RCC 7860 (cell line): ENCODE data around the gene LCN15.

Experiments
- DNase-seq: peaks from one replicate; pipeline ENCODE4 v3.0.0-alpha.2; 2015; ENCODE audit warnings: low spot score
- FAIRE-seq: peaks from 2 replicates; lab custom pipeline; 2012; peaks lifted over from hg19 to GRCh38; lab: Jason Lieb, UNC

LCN15 gene

GRCh38 chr9:136742591-136743391 lies 21.5 kb downstream of the LCN15 start, which contains the start of gene LCN10:
LCN10 (minus strand) TSS chr9:136742940; CDS start chr9:136742903, 37 bp downstream.
- FAIRE-seq (no peak), DNase-seq (no peak)

DNA sequence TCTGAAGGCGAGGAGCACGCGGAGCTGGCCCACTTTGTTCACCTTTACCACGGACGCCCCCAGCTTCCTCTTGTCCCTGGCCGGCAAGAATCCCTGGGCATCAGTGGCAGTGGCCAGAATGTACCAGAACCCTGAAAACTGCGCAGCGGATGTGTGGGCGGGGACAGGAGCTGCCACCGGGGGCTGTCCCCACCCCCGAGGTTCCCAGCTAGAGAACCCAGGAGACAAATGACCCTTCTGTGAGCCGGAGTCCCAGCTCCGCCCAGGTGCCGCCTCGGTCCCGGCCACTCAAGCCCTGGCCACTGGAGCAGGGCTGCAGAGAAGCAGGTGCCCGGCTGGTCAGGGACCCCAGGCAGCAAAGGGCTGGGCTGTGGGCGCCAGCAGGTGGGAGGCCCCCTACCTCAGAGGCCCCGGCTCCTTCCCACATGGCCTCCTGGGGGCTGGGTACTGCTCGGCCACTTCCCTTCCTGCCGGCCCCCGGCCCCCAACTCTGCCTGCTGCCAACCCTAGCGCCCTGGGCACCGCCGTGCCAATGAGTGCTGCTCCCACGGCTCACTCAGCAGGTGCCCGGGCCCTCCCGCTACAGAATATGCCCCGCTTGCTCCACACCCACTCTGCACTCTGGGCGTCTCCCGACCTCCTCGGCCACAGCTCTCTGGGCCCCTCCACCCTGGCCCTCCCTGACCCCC lies 22.3 kb downstream of the LCN15 start:
- DNase-seq = no peak
- FAIRE-seq = no peak

DNA sequence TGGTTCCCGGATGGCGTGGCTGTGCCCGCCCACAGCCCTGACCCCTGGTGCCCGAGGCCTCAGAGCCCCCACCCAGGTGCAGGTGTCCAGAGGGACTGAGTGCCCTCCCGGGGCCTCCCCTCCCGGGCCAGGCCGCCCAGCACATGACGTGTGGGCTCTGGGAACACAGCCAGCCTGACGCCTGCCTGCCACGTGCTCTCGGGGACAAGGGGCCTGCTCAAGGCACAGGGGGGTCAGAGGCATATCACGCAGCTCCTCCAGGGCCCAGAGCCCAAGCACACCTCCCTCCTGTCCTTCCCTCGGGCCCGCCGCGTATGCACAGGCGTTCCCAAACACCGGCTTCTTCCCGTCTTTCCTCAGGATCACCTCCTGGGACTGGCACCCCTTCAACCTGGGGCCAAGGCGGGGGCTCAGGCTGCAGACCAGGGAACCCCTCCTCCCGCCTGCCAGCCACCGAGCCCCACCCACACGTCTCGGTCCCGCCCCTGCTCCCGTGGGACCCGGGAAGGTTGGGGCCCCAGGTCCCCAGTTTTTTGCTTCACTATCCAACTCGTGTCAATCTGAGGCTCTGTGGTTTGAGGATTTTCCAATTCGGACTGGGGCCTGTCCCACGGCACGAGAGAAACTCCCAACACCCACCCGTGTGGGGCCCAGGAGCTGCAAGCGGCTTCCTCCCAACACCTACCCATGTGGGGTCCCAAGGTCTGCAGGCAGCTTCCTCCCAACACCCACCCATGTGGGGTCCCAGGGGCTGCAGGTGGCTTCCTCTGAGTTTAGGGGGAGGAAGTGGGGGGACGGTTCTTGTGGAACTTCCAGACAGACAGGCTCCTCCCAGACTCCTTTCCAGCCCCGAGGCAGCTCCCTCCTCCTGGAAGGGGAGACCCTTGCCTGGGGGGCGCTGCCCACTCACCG lies 23.1 kb downstream of the LCN15 start:
- FAIRE-seq (no peak), DNase-seq (no peak)

DNA sequence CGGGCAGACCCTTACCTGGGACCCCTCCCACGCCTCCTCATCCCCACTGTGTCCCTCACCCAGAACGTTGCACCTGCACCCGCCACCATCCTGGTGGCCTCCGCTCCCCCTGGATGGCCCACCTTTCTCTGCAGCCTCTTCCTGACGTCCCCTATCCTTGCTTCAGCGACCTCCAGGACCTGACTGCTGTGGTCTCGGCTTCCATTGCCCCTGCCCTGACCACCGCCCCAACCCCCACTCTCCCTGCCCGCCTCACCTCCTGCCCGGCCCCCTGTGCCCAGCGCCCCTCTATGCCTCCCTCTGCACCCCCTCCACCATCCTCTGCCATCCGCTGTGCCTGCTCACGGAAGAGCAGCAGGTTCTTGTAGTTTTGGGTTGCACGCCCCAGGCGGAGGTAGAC lies 23.8 kb downstream of the LCN15 start:
- FAIRE-seq (no peak), DNase-seq (no peak)

- DNase-seq (no peak), FAIRE-seq (no peak)
These were observed 24.2 kb downstream of the LCN15 start for GRCh38 chr9:136740069-136740468.

DNA sequence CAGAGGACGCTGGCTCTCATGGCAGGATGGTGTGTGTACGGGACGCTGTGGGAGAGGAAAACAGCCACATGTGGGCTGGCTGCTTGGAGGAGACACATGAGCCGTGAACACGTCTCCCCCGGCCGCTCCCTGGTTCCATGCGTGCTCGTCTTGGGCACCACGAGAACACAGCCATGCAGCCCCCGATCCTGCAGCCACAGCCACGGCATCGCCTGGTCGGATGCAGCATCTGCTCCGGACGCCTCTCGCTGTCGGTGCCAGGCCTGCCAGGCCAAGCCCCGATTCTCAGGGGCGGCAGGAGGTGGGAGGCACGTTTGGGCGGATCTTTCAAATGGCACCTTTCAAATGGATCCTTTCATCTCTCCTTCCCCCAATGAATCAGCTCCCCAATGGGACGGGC lies 24.8 kb downstream of the LCN15 start:
- FAIRE-seq (no peak), DNase-seq (no peak)

GRCh38 chr9:136738960-136739359 lies 25.4 kb downstream of the LCN15 start:
- FAIRE-seq = no peak
- DNase-seq = no peak

- FAIRE-seq (no peak), DNase-seq (no peak)
These were observed 28.4 kb downstream of the LCN15 start for GRCh38 chr9:136735812-136736480.

GRCh38 chr9:136734837-136735496 lies 29.4 kb downstream of the LCN15 start:
- DNase-seq (no peak), FAIRE-seq (no peak)

- no peak for DNase-seq
- no peak for FAIRE-seq
These were observed 30.7 kb downstream of the LCN15 start for GRCh38 chr9:136733611-136734010.

DNA sequence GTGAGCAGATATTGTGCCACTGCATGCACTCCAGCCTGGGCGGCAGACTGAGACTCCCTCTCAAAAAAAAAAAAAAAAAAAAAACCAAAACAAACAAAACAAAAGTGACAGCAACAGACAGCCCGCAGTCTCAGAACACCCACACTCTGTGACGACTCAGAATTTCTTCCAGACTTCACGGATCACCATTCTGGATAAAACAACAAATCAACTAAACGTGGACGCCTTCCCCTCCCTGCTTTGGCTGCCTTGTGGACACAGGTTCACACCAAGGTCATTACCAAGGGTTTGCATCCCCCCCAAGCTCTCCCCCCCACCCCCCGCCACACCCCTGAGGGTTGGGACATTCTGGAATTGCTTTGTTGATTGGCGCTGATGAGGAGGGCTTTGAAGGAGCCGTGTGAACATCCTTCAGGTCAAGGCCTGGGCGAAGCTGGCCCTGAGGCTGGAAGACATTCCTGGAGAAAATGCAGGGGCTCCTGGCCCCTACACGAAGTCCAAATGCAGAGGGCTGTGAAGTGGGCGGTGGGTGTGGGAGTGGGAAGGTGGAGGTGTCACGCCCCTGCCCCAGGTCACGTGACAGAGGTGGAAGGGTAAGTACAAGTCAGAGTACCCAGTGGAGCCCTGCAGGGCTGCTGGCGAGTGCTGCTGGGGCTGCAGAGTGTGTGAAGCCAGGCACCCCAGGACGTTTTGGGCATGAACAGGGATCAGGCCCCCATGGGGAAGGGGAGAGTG lies 31.7 kb downstream of the LCN15 start:
- DNase-seq = no peak
- no peak for FAIRE-seq

GRCh38 chr9:136729926-136730325 lies 34.4 kb downstream of the LCN15 start:
- FAIRE-seq (no peak), DNase-seq (no peak)

GRCh38 chr9:136729144-136729543 lies 35.2 kb downstream of the LCN15 start:
- no peak for DNase-seq

DNA sequence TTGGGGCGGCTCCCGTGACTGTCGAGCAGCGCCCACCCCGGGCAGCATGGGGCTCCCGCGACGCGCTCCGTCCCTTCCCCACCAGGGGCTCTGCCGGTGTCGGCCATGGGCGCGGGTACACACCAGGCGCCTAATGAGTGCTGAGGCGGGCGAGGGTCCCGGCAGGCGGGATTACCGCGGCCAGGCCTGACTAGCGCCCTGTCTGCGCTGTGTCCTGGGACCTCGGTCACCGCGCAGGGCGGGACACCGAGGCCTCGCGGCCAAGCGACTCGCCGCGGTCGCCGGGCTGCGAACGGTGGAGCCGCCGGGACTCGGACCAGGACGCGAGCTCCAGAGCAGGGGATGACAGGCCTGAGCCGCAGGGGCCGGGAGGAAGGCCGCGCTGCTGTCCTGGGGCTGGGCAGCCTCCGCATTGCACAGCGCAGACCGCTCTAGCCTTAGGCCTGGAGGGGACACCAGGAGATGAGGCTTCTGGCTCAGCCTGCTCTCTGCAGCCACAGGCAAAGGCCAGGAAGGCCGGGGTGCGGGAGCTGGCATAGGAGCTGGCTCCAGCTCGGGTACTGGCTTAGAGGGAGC lies 35.7 kb downstream of the LCN15 start:
- no peak for FAIRE-seq
- DNase-seq = peak; percentile 8

More at GRCh38 chr9:136729144-136729543, 35.2 kb downstream of the LCN15 start:
- no peak for FAIRE-seq

- peak; percentile 75 for DNase-seq
- FAIRE-seq = no peak
These were observed 36.2 kb downstream of the LCN15 start for GRCh38 chr9:136728080-136728547.

- DNase-seq (peak; percentile 51), FAIRE-seq (no peak)
These were observed 37.6 kb downstream of the LCN15 start for GRCh38 chr9:136726631-136727191.

DNA sequence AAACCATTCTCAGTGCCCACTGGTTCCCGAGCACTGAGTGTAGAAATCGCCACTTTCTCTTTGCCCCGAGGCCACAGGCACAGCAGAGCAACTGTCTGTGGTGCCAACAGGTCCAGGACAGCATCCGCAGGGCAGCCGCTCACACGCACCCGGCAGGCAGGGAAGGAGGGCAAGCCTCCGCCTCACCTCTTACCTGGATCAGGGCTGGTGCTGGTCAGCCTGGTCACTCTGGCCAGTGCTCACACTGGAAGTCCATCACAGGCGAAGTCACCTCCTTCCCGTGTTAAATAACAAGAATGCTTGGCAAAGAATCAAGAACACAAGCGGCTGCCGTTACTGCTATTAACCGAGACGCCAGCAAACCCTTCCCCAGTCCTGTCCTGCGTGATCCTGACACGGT lies 38.2 kb downstream of the LCN15 start:
- FAIRE-seq (no peak), DNase-seq (no peak)

GRCh38 chr9:136725612-136726011 lies 38.7 kb downstream of the LCN15 start:
- peak; percentile 33 for DNase-seq
- no peak for FAIRE-seq

DNA sequence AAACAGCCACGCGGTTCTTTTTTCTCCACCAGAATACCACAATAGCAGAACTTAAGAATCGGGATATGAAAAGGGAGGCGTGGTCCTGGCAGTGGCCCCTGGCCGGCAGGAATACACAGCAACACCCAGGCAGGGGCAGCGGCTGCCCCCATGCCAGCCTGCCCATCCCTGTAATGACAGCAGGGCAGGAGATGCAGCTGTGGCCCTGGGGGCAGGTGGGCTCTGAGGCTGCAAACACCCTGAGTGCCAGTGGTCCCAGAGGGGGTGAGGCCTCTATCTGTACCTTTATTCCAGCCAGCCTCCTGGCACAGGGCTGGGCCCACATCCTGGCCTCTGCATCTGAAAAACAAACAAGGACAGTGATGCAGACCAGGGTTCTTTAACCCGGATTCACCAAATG lies 39.5 kb downstream of the LCN15 start:
- no peak for DNase-seq
- no peak for FAIRE-seq
